Measurements from ENCODE around the gene SMAP1.
"Not testable (repeated sequence)": the region's sequence is repeated elsewhere in the genome, so short reads cannot be mapped to it uniquely, and the experiment has no call there.

SMAP1 gene

GRCh38 chr6:70740746-70741145 is 73.1 kb downstream of the SMAP1 start:
- DNase-seq (ENCODE audit: low read depth, low spot score), result not testable (repeated sequence)

GRCh38 chr6:70742462-70742861 is 74.8 kb downstream of the SMAP1 start:
- not testable (repeated sequence) for DNase-seq (ENCODE audit: low read depth, low spot score)

GRCh38 chr6:70753870-70754380 is 86.2 kb downstream of the SMAP1 start:
- no peak for DNase-seq (ENCODE audit: low read depth, low spot score)

GRCh38 chr6:70758883-70759282 is 91.2 kb downstream of the SMAP1 start:
- no peak for DNase-seq (ENCODE audit: low read depth, low spot score)

GRCh38 chr6:70763754-70764510 is 96.2 kb downstream of the SMAP1 start:
- DNase-seq (ENCODE audit: low read depth, low spot score), result no peak

GRCh38 chr6:70764706-70765105 is 97.0 kb downstream of the SMAP1 start:
- no peak for DNase-seq (ENCODE audit: low read depth, low spot score)

- DNase-seq (ENCODE audit: low read depth, low spot score), result not testable (repeated sequence)
Measured at GRCh38 chr6:70771351-70771750, 103.7 kb downstream of the SMAP1 start.

GRCh38 chr6:70779934-70780333 is 112.3 kb downstream of the SMAP1 start:
- DNase-seq (ENCODE audit: low read depth, low spot score), result no peak

GRCh38 chr6:70790483-70791224 is 123.0 kb downstream of the SMAP1 start:
- no peak for DNase-seq (ENCODE audit: low read depth, low spot score)

GRCh38 chr6:70797625-70798024 is 129.9 kb downstream of the SMAP1 start:
- DNase-seq (ENCODE audit: low read depth, low spot score), result no peak

- no peak for DNase-seq (ENCODE audit: low read depth, low spot score)
Measured at GRCh38 chr6:70806086-70806485, 138.4 kb downstream of the SMAP1 start.

GRCh38 chr6:70811788-70812187 is 144.1 kb downstream of the SMAP1 start:
- no peak for DNase-seq (ENCODE audit: low read depth, low spot score)

GRCh38 chr6:70813885-70814284 is 146.2 kb downstream of the SMAP1 start:
- DNase-seq (ENCODE audit: low read depth, low spot score), result no peak

GRCh38 chr6:70819646-70820045 is 152.0 kb downstream of the SMAP1 start:
- no peak for DNase-seq (ENCODE audit: low read depth, low spot score)

- no peak for DNase-seq (ENCODE audit: low read depth, low spot score)
Measured at GRCh38 chr6:70820778-70821177, 153.1 kb downstream of the SMAP1 start.

GRCh38 chr6:70821751-70822150 is 154.1 kb downstream of the SMAP1 start:
- no peak for DNase-seq (ENCODE audit: low read depth, low spot score)

- no peak for DNase-seq (ENCODE audit: low read depth, low spot score)
Measured at GRCh38 chr6:70823651-70824050, 156.0 kb downstream of the SMAP1 start.

- no peak for DNase-seq (ENCODE audit: low read depth, low spot score)
Measured at GRCh38 chr6:70831427-70831826, 163.7 kb downstream of the SMAP1 start.

- no peak for DNase-seq (ENCODE audit: low read depth, low spot score)
Measured at GRCh38 chr6:70834520-70834919, 166.8 kb downstream of the SMAP1 start.

GRCh38 chr6:70838907-70839285 is 171.2 kb downstream of the SMAP1 start:
- DNase-seq (ENCODE audit: low read depth, low spot score), result no peak

- no peak for DNase-seq (ENCODE audit: low read depth, low spot score)
Measured at GRCh38 chr6:70839286-70840266, 171.9 kb downstream of the SMAP1 start.

- no peak for DNase-seq (ENCODE audit: low read depth, low spot score)
Measured at GRCh38 chr6:70841112-70841511, 173.4 kb downstream of the SMAP1 start.

Data from ELF-1 (cell line).